Measurements from ENCODE around the gene PLBD2.
A peak's percentile ranks its signal among the peaks of the same experiment; 100 is the strongest.

Gene PLBD2

DNA sequence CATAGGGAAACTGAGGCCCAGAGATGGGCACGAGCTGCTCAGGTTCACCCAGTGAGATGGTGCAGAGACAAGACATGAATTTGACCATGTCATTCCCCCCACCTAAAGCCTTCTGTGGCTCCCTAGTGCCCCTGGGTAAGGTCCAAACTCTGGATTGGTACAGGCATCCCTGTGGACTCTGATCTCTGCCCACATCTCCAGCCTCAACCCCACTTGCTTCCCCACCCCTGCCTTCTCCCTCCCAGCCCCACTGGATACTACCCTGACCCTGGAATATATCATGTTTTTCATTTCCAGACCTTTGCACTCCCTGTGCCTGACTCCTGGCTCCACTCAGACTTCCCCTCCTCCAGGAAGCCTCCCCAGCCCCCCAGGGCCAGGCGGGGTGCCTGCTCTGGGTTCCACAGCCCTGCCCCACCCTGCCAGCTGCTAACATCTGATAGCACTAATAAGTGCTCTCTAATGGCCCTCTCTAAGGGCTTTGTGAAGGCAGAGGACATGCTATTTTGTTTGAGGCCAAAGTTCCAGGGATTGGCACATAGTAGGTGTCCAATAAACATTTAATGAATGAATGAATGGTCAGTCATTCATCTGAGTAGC is 62.7 kb downstream of the PLBD2 start:
- DNase-seq (ENCODE audit: low spot score) = no peak

- DNase-seq (ENCODE audit: low spot score) = no peak
Observed at GRCh38 chr12:113422030-113422885, 63.9 kb downstream of the PLBD2 start, which contains the start of gene SDSL. SDSL (plus strand) TSS chr12:113422380; CDS start chr12:113427983, 5,603 bp downstream.

DNA sequence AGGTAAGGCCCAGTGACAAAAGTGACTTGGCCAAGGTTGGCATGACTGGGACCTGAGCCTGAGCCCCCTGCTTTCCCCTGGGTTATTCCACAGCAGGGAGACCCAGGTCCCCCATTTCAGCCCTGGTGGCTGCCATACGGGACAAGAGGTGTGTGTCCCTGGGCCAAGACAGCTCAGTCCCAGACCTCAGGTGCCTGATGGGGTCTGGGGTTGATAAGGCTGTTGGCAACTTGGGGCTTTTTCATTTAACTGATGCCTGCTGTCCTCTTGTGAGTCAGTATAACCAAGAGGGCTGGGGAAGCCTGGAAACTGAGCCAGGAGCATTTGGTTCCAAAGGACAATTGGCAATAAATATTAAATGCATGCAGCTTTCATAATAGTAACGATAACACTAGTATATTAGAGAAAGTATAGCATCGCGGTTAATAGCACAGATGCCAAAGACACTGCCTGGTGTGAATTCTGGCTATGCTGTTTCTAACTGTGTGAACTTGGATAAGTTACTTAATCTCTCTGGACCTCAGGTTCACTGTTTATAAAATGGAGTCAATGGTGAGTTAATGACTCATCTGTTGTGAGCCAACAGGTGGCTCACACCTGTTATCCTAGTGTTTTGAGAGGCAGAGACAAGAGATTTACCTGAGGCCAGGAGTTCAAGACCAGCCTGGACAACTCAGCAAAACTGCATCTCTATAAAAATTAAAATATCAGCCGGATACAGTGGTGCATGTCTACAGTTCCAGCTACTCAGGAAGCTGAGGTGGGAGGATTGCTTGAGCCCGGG is 64.7 kb downstream of the PLBD2 start:
- DNase-seq (ENCODE audit: low spot score) = no peak

- no peak for DNase-seq (ENCODE audit: low spot score)
Observed at GRCh38 chr12:113424456-113424855, 66.1 kb downstream of the PLBD2 start.

DNA sequence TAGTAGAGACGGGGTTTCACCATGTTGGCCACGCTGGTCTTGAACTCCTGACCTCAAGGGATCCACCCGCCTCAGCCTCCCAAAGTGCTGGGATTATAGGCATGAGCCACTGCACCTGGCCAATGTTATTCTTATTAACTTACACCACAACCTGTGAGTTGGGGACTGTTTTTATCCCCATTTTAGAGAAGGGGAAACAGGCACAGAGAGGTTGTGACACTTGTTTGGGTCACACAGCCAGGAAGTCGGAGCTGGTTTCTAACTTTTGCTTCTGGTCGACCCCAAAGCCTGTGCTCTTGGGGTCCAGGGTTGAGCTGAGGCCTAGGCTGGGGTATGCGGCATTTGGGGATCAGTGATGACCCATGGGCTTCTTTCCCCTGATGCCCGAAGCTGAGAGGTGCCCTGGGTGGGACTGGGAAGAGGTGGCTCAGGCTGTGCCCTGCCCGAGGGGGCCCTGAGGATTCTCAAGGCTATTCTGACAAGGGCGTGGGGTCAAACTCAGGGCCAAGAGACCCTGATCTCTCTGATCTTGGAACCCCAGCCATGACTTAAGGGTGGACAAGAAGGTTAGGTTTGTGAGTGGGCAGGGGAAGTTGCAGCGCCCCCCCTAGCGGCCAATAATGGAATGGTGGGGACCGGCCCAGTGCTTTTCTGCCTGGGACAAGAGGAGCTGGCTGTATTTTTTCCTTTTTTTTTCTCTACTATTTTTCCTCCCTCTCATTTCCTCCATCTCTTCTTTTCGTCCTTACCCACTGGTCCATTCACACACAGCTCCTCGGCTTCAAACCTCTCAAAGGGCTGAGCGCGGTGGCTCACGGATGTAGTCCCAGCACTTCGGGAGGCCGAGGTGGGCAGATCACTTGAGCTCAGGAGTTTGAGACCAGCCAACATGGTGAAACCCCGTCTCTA is 66.8 kb downstream of the PLBD2 start:
- DNase-seq (ENCODE audit: low spot score) = peak; percentile 64

DNA sequence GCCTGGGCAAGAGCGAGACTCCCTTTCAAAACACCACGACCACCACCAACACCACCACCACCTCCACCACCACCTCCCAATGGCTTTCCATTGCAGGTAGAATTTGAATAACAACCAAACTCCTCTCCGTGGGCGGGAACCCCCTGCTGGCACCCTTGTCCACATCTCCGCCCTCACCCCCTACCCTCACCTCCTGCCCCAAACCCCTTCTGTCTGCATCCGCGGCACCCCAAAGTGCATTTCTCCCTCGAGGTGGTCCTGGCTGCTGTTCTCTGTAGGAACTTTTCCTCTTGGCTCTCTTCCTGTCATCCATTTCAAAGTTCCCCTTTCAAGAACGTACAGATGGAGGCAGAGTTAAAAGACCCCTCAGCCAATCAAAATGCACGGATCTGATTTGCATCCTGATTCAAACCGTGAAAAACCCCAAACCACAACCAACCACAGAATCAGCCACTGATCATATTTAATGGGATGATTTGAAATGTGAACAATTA is 67.6 kb downstream of the PLBD2 start:
- DNase-seq (ENCODE audit: low spot score) = no peak

DNA sequence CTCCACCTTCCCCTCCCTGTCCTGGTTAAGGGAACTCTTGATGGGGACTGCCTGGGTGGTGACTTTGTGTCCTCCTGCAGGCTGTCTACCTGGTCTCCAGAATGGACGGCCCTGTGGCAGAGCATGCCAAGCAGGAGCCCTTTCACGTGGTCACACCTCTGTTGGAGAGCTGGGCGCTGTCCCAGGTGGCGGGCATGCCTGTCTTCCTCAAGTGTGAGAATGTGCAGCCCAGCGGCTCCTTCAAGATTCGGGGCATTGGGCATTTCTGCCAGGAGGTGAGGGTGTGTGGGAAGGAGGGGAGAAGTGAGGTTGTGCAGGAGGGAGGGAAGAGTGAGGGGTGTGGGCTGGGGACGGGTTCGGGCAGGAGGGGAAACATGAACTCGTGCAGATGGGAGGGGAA is 69.5 kb downstream of the PLBD2 start:
- DNase-seq (ENCODE audit: low spot score) = no peak

DNA sequence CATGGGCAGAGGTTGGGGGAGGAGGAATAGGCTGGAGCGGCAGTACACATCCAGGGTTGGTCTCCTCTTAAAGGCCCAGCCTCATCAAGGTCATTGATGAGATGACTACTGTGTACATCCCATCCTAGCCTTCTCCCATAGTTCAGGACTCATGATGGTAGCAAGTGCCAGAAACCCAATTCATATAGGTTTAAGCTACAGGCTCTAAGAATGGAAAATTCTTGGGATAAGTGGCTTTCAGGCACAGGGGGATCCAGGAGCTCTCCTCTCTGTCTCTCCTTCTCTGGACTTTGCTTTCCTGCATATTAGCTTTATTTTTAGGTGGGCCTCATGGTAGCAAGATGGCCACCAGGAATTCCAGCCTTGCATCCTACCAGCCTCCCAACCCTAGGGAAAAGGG is 70.1 kb downstream of the PLBD2 start:
- DNase-seq (ENCODE audit: low spot score) = no peak

GRCh38 chr12:113432986-113433385 is 74.6 kb downstream of the PLBD2 start:
- no peak for DNase-seq (ENCODE audit: low spot score)

DNA sequence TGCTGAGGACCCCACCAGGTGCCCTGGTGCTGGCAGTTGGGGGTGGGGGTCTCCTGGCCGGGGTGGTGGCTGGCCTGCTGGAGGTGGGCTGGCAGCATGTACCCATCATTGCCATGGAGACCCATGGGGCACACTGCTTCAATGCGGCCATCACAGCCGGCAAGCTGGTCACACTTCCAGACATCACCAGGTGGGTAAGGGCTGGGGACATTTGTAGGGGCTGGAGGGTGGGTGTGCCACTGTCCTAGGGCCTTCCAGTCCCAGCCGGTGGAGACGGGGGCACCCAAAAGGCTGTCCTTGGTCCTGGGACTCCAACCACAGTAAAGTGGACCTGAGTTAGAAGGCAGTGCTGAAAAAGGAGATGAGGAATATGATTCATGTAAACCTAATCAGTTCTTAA is 77.0 kb downstream of the PLBD2 start:
- DNase-seq (ENCODE audit: low spot score) = no peak

DNA sequence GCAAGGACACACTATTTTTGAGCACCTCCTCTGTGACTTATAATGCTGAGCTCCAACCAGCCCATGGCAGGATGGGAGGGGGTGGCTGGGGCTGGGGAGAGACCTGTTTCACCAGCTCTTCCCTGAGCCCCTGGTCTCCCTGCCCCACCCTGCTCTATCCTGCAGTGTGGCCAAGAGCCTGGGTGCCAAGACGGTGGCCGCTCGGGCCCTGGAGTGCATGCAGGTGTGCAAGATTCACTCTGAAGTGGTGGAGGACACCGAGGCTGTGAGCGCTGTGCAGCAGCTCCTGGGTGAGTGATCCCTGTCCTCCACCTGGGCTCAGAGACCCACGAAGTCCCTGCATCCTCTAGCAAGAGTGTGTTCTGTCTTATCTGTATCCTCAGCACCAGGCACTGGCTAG is 78.2 kb downstream of the PLBD2 start:
- no peak for DNase-seq (ENCODE audit: low spot score)

DNA sequence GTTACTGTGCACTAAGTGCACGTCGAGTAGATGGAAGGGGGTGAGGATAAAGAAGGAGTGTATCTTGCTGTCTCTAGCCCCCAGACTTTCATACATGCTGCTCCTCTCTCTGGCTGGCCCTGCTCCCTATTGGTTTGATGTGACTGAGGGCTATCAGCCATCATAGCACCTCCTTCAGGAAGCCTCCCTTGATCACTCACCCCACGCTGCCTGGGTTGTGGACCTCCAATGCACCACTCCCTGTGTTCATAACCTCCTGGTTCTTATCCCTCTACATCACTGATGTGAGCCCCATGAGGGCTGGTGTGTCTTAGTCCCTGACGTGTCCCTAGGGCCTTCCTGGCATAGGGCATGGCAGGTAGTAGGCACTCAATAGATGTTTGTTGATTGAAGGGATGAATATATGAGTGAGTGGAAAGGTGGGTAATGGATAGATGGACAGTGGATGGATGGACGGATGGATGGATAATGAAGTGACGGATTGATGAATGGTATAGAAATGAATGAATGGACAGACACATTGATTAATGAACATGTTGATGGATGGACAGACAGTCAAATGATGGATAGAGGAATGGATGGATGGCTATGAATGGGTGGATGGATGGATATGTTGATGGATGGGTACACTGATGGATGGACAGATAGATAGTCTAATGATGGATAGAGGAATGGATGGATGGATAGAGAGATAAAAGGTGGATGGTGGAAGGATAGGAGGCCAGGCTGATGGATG is 78.8 kb downstream of the PLBD2 start:
- no peak for DNase-seq (ENCODE audit: low spot score)

- DNase-seq (ENCODE audit: low spot score) = no peak
Observed at GRCh38 chr12:113437729-113438100, 79.3 kb downstream of the PLBD2 start.

DNA sequence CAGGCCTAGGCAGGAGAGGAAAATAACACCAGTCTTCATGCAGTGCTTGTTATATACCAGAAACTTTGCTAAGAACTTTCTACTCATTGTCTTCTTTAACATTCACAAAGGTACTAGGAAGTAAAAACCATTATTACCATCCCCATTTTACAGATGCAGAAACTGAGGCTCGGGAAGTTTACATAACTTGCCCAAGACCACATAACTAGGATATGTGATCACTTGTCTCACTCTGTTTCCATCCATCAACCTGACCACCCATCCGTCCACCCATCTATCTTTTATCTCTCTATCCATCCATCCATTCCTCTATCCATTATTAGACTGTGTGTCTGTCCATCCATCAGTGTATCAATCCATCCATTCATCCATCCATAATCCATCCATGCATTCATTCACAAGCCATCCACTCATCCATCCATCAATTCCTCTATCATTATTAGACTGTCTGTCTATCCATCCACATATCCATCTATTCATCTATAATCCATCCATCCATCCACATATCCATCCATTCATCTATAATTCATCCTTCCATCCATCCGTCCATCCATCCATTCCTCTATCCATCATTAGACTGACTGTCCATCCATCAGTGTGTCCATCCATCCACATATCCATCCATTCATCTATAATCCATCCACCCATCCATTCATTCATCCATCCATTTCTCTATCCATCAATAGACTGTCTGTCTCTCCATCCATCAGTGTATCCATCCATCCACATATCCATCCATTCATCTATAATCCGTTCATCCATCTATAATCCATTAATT is 80.3 kb downstream of the PLBD2 start:
- no peak for DNase-seq (ENCODE audit: low spot score)

GRCh38 chr12:113439301-113439597 is 80.9 kb downstream of the PLBD2 start:
- no peak for DNase-seq (ENCODE audit: low spot score)

GRCh38 chr12:113439606-113440030 is 81.2 kb downstream of the PLBD2 start:
- DNase-seq (ENCODE audit: low spot score) = peak; percentile 73

DNA sequence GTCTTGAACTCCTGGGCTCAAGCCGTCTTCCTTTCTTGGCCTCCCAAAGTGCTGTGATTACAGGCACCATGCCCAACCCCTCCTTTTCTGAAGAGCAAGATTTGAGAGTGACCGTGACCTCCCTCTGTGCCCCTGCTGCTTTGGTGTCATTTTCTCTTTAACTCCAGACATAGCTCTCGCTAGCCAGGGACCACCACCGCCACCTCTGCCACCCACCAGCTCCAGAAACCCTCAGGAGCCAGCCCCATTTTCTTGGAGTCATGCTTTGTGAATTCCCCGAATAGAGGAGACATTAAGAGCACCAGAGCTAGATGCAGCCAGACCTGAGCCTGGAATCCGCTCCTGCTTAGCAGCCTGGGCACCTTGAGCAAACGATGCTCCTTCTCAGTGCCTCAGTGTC is 81.9 kb downstream of the PLBD2 start:
- DNase-seq (ENCODE audit: low spot score) = no peak

All from HuH-7 (cell line).